Hypothalamus (tissue), 51 donors: ENCODE data around the gene HLTF.

ENCODE experiments used
- DNase-seq, 51 donors: peaks; one replicate each; lab custom pipeline; 2025; lab: John Stamatoyannopoulos, UW

The HLTF gene

DNA sequence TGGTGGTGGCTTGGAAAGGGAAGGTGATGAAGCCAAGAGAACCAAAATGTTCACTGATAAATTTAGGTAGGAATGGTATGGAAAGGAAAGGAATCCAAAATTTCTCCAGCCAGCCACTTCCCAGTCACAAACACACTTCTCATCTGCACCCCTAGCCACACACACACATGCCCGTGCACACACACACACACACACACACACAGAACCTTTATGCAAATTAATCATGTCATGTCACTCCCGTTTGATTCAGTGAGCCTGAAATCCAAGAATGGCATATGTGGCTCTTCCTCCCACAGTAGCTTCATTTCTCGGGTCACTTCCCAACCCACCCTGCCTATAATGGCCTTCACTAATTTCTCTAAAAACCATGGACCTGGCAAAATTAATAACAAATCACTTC is 3.1 kb upstream of the HLTF start:
- DNase-seq = no peak

DNA sequence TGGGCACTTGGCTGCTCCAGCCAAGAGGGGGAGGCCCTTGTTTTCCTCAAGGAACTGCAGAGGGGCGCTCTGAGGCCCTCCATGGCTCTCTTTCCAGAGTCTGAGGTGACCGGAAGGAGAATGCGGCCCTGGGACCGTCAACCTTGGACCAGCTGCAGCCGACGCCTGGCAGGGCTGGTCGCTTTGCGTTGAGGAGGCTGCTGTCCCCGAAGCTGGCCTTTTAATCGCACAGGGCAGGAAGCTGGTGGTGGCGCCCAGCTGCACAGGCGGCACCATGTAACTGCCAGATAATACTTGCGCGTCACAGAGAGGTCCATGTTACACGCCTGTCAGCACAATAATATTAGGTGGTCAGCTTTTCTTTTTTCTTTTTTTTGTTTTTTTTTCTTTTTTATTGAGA is 875 bp upstream of the HLTF start:
- no peak for DNase-seq

DNA sequence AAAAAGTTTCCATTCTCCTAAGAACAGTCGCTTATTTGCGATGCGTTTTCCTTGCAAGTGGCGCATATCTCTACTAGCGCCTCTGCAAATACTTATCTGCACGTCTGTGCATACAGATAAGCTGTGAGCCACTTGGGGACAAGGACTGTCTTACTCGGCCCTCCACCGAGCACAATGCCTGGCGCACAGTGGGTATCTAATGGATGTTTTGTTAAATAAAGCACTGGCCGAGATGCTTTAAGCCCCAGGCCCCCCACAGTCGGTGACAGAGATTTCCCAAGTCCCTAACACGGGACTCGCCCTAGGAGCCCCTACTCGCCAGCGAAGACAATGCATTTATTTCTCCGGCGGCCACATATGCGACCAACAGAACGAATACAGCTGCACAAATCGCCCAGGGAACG is 503 bp downstream of the HLTF start:
- peak in 19 of 51 donors; percentile 10 to 75 (median 53) for DNase-seq

- no peak for DNase-seq
Observed at GRCh38 chr3:149081772-149082171, 4.6 kb downstream of the HLTF start.

- no peak for DNase-seq
Observed at GRCh38 chr3:149080699-149081091, 5.6 kb downstream of the HLTF start.

DNA sequence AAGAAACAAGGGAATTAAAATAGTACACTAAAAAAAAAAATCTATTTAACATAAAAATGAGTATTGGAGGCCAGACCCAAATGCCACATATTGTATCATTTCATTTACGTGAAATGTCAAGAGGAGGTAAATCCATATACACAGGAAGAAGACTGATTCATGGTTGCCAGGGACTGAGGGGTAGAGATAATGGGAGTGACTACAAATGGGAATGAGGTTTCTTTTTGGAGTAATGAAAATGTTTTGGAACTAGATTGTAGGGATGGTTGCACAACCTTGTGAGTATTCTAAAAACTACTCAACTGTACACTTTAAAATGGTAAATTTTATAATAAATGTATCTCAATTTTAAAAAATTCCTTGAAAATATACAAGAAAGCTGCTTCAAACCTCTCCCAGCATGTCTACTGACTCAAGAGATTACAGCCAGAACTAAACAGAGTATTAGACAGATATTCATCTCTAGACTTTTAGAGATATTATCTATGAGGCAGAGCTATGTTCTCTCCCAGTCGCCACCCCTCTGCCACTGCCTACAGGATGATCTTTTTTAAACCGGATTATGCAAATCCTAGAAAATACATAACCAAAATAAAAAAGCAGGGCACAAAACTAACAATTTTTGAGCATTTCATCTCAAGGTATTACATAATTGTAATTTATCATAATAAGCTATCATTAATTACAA is 6.2 kb downstream of the HLTF start:
- no peak for DNase-seq

DNA sequence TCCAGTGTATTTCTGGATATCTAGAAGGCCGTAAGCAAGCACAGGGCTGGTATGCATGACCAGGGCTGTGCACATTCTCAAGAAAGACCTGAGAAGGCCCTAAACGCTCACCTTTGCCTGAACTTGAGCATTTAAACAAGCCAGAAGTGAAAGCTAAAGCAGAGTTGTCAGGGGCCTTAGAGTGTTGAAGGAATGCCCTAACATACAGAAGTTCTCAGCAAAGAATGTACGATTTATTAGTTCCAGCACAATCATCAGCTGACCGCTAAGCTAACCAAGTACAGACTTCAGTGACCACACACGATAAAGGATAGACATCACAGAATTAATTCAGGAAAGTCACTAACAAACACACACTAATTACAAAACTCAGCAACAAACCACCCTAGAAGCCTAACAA is 8.7 kb downstream of the HLTF start:
- DNase-seq = no peak

DNA sequence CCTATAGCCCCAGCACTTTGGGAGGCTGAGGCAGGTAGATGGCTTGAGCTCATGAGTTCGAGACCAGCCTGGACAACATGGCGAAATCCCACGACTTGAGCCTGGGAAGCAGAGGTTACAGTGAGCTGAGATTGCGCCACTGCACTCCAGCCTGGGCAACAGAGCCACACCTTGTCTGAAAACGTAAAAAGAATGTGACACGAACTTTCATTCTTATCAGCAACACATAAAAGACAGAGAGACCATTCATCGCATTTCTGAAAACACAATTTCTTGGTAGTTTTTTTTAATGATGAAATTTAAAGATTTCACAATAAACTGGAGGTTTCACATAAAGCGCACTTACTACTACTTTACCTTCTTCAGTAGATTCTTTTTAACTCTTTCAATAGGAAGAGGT is 18.4 kb downstream of the HLTF start:
- no peak for DNase-seq

- DNase-seq = no peak
Observed at GRCh38 chr3:149061776-149062175, 24.6 kb downstream of the HLTF start.

DNA sequence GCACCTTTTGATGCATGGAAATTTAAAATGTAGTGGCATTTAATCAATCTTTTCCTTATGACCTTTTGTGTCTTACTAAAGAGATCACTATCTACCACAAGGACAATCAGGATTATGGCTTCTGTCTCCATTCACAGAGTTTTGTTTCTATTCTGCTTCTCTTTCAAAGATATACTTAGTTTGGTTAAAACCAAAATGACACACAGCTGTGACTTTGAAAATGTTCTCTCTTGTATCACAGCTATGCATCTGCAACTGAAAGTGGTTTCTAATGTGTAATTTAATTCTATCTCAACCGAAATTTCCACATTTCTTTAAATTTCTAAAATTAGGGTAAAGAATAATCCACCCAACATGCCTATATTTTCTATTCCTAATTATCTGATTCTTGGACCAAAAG is 27.7 kb downstream of the HLTF start:
- no peak for DNase-seq

GRCh38 chr3:149058198-149058597 is 28.1 kb downstream of the HLTF start:
- DNase-seq = no peak

DNA sequence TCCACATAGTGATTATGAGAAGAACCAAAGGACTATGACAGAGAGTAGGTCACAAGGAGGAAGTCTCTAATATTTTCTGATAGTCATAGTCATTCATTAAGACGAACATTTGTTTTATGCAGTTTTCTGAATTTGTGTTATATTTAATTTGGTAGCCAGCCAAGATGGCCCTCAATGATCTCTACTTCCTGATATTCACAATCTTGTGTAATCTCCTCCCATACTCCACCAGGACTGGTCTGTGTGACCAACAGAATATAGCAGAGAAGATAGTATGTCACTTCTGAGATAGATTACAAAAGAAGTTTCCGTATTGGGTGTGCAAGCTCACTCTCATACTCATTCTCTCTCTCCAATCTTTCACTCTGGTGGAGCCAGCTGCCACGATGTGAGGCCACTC is 30.8 kb downstream of the HLTF start:
- no peak for DNase-seq

- DNase-seq = no peak
Observed at GRCh38 chr3:149044339-149045083, 41.8 kb downstream of the HLTF start.

- DNase-seq = no peak
Observed at GRCh38 chr3:149042789-149043386, 43.4 kb downstream of the HLTF start.

GRCh38 chr3:149038322-149038721 is 48.0 kb downstream of the HLTF start:
- no peak for DNase-seq

GRCh38 chr3:149037684-149038083 is 48.6 kb downstream of the HLTF start:
- no peak for DNase-seq

- DNase-seq = no peak
Observed at GRCh38 chr3:149031096-149031495, 55.2 kb downstream of the HLTF start.

DNA sequence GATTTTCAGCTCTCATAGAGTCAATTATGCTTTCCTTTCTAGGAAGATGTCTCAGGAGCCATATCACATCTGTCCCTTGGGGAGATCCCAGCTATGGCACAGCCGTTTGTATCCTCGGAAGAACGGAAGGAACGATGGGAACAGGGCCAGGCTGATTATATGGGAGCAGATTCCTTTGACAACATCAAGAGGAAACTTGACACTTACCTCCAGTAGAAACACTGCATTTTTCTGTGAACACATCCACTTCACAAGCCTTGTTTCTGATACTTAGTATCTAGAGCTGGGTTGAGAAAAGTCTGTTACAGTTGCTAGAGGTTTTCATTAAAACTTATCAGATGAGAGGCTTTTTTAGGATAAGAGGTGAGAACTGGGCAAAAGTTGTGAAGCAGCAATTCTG is 59.6 kb downstream of the HLTF start:
- DNase-seq = no peak

DNA sequence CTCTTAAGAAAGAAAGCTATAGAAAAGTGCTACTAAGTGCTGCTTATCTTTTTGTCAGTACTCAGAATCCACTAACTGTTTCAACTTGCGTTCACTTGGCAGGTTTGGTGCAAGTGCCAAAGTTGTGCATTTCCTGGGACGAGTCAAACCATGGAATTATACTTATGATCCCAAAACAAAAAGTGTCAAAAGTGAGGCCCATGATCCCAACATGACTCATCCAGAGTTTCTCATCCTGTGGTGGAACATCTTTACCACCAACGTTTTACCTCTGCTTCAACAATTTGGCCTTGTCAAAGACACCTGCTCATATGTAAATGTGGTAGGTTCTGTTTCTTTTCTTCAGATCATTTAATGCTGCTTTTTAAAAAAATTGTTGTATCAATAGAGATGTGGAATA is 62.4 kb downstream of the HLTF start:
- DNase-seq = no peak

GRCh38 chr3:149021830-149022229 is 64.5 kb downstream of the HLTF start:
- DNase-seq = no peak

DNA sequence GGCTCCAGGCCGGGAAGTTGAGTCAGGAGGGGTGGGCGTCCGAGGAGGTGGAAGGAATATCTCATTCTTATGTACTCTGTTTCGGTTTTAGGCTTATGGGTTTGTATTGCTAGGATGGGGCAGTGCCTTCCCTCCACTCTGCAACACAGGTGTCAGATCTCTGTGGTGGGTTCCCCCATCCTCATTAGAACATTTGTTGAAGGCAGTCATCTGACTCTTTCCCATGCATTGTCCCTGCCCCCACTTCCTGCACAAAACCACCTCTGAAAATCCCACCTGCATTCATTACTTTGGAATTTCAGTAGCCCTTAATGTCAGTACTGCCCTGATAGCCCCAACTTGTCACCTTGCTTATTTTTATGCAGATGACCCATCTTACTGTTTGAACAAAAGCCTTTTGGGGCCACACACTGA is 65.5 kb downstream of the HLTF start:
- no peak for DNase-seq

- peak in 16 of 51 donors; percentile 4 to 46 (median 18) for DNase-seq
Observed at GRCh38 chr3:149020196-149020838, 66.0 kb downstream of the HLTF start.
